ENCODE data around the gene SAP25. TPM values are rescaled to one million over a fixed set of nuclear protein-coding genes. Genes with fewer than 3 reads are reported as not detected.

Gene SAP25
- total RNA-seq (10 to 100 TPM; 11.0 to 28.4 (median 21.1) TPM), polyA plus RNA-seq (10 to 100 TPM; 25.3 to 75.6 (median 50.6) TPM)
- long read RNA-seq, donor 1, partial matches to known transcripts: 0 of 4 reads
- long read RNA-seq, donor 1, other reads (novel, unspliced or antisense): 0 of 4 reads
- long read RNA-seq, donor 2, partial matches to known transcripts: 0 of 2 reads
- long read RNA-seq, donor 2, other reads (novel, unspliced or antisense): 0 of 2 reads

DNA sequence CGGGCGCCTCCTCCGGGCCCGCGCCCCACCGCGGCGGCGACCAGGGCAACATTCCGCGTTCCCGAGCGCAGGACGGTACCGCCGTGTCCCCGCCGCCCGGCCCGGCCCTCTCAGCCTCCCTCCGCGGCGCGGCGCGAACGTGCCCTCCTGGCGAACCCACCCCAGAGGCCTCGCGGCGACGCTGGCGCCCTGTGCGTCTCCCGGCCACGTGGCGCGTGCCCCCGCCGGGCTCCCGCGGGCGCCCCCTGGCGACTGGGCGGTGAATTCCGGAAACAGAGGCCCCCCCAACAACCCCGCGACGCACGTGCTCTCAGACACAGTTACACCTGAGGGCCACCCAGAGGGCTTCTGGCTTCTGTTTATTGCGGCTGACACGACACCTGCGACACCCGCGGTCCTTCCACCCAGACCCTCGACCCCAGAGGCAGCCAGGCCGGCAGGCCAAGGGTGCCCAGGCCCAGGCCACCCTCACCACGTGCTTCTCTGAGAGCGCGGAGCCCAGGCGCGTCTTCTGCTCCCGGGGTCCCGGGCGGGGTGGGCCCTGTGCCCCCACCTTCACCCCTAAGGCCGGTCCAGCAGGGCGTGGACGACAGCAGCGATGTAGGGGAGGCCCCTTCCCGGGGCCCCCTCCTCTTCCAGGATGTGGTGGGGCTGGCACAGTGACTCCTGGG, at the start of gene SAP25:
SAP25 (minus strand) TSS at position 210 of the 671 bp plus-strand sequence; CDS start at position 52, 158 bp downstream.
- 93 to 94% (median 94%) methylated on average over 60 to 70 of the region's 70 CpGs for WGBS, 5 donors
- Histone ChIP-seq H3K9me3 (no peaks in the 10 kb centered on the region), H3K27me3 (replicated peaks in 1 of 7) (peaks cover 0 to 17% (median 0%) of the 10 kb centered on the region in 7 donors), H3K4me1 (peaks cover 8 to 45% (median 26%) of the 10 kb centered on the region in 6 donors), H3K27ac (no peak within 1 kb of the TSS), H3K36me3 (peaks cover 5 to 73% (median 65%) of the 10 kb centered on the region in 6 donors), H3K4me3 (no peak within 1 kb of the TSS)
- TF ChIP-seq POLR2A (IDR thresholded peaks at IDR 0.05): no peak
- TF ChIP-seq CTCF (IDR thresholded peaks at IDR 0.05 in 8 of 11, conservative IDR thresholded peaks at IDR 0.05 in 3 of 11): no peak
- TF ChIP-seq POLR2AphosphoS5 (IDR thresholded peaks at IDR 0.05): peak; percentile 26 to 78 (median 43)
- intact Hi-C loops (cut with DNase I; ENCODE audit: low total_unique reads): no loop called here
- DNase-seq: peak; percentile 76

DNA sequence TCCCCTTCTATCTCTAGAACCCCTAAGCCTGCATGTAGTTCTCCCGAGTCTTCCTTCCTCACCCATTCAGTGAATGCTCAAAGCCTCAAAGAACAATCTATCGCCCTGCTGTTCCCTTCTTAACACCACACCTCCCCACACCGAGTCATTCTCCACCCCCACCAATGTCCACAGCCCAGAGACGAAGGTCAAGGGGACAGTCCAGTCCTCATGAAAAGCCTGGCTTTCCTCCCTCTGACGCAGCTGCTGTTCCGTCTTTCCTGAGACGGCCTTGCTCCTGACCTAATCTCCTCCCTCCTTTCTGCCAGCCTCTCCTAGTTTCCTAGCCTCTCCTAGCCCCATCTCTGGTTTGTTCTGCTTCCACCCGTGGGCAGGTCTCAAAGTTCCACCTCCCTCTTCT, 47.9 kb upstream of the SAP25 start:
- peaks cover 4 to 9% (median 5%) of the 10 kb centered on the region in 6 donors for H3K4me1 ChIP-seq
- TF ChIP-seq POLR2AphosphoS5 (IDR thresholded peaks at IDR 0.05) (no peak), CTCF (IDR thresholded peaks at IDR 0.05 in 8 of 11, conservative IDR thresholded peaks at IDR 0.05 in 3 of 11) (no peak), POLR2A (IDR thresholded peaks at IDR 0.05) (no peak)
- H3K27me3 ChIP-seq (replicated peaks in 1 of 7): no peaks in the 10 kb centered on the region
- DNase-seq: no peak
- no peaks in the 10 kb centered on the region for H3K9me3 ChIP-seq
- peaks cover 0 to 13% (median 0%) of the 10 kb centered on the region in 6 donors for H3K36me3 ChIP-seq
- H3K27ac ChIP-seq: no peak overlapping the region
- intact Hi-C loops (cut with DNase I; ENCODE audit: low total_unique reads): no loop called here
- H3K4me3 ChIP-seq: no peak overlapping the region
- 71 to 85% (median 80%) methylated on average over 8 of the region's 8 CpGs for WGBS, 5 donors

- H3K36me3 ChIP-seq: peaks cover 0 to 18% (median 0%) of the 10 kb centered on the region in 6 donors
- intact Hi-C loops (cut with DNase I; ENCODE audit: low total_unique reads): no loop called here
- no peaks in the 10 kb centered on the region for H3K9me3 ChIP-seq
- TF ChIP-seq CTCF (IDR thresholded peaks at IDR 0.05 in 8 of 11, conservative IDR thresholded peaks at IDR 0.05 in 3 of 11): no peak
- TF ChIP-seq POLR2A (IDR thresholded peaks at IDR 0.05): no peak
- no peak for TF ChIP-seq POLR2AphosphoS5 (IDR thresholded peaks at IDR 0.05)
- H3K27me3 ChIP-seq (replicated peaks in 1 of 7): no peaks in the 10 kb centered on the region
- no peak for DNase-seq
- no peak overlapping the region for H3K4me3 ChIP-seq
- peaks cover 0 to 2% (median 0%) of the 10 kb centered on the region in 6 donors for H3K4me1 ChIP-seq
- no peak overlapping the region for H3K27ac ChIP-seq
- WGBS, 5 donors: 86 to 96% (median 93%) methylated on average over 20 to 23 of the region's 23 CpGs
These were observed 47.1 kb upstream of the SAP25 start for GRCh38 chr7:100620804-100621203.

DNA sequence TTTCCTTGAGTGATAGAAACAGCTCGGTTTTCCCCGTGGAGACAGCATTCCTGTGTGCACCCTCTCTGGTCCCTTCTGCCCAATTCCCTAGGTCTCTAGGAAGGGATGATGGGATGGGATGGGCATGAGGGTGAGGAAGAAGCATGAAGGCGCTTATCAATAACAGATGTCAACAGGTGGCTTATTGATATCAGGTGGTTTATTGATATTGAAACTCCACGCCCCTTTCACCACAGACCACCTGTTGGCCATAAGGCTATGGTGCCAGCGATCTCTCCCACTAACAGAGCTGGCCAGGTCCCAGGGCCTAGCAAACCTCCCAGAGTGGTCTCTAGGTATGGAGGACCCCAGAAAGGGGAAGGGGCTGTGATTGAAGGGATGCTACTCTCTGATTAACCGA, 46.5 kb upstream of the SAP25 start:
- Histone ChIP-seq H3K36me3 (peaks cover 0 to 24% (median 1%) of the 10 kb centered on the region in 6 donors), H3K27me3 (replicated peaks in 1 of 7) (no peaks in the 10 kb centered on the region), H3K27ac (no peak overlapping the region), H3K4me3 (no peak overlapping the region), H3K9me3 (no peaks in the 10 kb centered on the region), H3K4me1 (no peaks in the 10 kb centered on the region)
- DNase-seq: no peak
- no peak for TF ChIP-seq POLR2A (IDR thresholded peaks at IDR 0.05)
- no peak for TF ChIP-seq POLR2AphosphoS5 (IDR thresholded peaks at IDR 0.05)
- TF ChIP-seq CTCF (IDR thresholded peaks at IDR 0.05 in 8 of 11, conservative IDR thresholded peaks at IDR 0.05 in 3 of 11): no peak
- 81 to 93% (median 92%) methylated on average over 6 of the region's 6 CpGs for WGBS, 5 donors
- intact Hi-C loops (cut with DNase I; ENCODE audit: low total_unique reads): no loop called here
